GM12874 (cell line): ENCODE results near the gene TRAF4.

Source experiments
- CTCF ChIP-seq: IDR thresholded peaks from 2 replicates; pipeline ENCODE4 v1.5.1; 2011; ENCODE audit warnings: low read depth, mild to moderate bottlenecking, control low read depth, low read length, moderate library complexity; ENCODE audit not compliant: insufficient read depth

The TRAF4 gene

GRCh38 chr17:28703552-28704218, 40.1 kb upstream of the TRAF4 start:
- TF ChIP-seq CTCF, result no peak

GRCh38 chr17:28704219-28704858, 39.5 kb upstream of the TRAF4 start:
- TF ChIP-seq CTCF, result no peak

GRCh38 chr17:28705074-28705659, 38.6 kb upstream of the TRAF4 start:
- TF ChIP-seq CTCF, result no peak

- TF ChIP-seq CTCF, result no peak
Measured at GRCh38 chr17:28705728-28706334, 38.0 kb upstream of the TRAF4 start.

GRCh38 chr17:28706471-28707338, 37.1 kb upstream of the TRAF4 start:
- no peak for TF ChIP-seq CTCF

GRCh38 chr17:28707339-28707720, 36.5 kb upstream of the TRAF4 start:
- no peak for TF ChIP-seq CTCF
